K562 (cell line): ENCODE data around the gene C2orf81. TPM values are rescaled to one million over a fixed set of nuclear protein-coding genes. Genes with fewer than 3 reads are reported as not detected.
A peak's percentile ranks its signal among the peaks of the same experiment; 100 is the strongest.

Experiments used
- ATAC-seq: fragments of 200-7000 bp; cut with Tn5 transposase; 3 replicates; pipeline ENCODE4 v1.9.1; 2020; ENCODE audit warnings: moderate library complexity
- BruUV-seq: library from RNA; stranded (reverse); fragments of 400-500 nt; replicated peaks from 2 replicates; lab custom pipeline; 2021; lab: Mats Ljungman, UMichigan
- CTCF ChIA-PET: fragments of 300-600 bp; formaldehyde crosslinking; extraction: SDS; loops from one replicate; lab custom pipeline; 2021; ENCODE audit warnings: low intra/inter-chr PET ratio; lab: Yijun Ruan, JAX
- POLR2A ChIA-PET: fragments of 300-600, 350-650 bp; sonication (Branson Sonifier 250); formaldehyde crosslinking; extraction: SDS; loops from one replicate; lab custom pipeline; 2021; ENCODE audit warnings: antibody characterized with exemption, inconsistent platforms; lab: Yijun Ruan, JAX
- DNase-seq, 4 experiments: peaks; one replicate each; pipeline versions ENCODE4 v3.0.0 to v3.0.0-alpha.2; 2011 to 2018; ENCODE audit warnings: low spot score in 3 of 4, mixed read lengths in 3 of 4; ENCODE audit errors: extremely low read depth in 1 of 4
- FAIRE-seq: peaks from 2 replicates; lab custom pipeline; 2011; peaks lifted over from hg19 to GRCh38; lab: Jason Lieb, UNC
- H2AFZ ChIP-seq: 2 replicates; pipeline ENCODE4 v1.6.0; 2011; ENCODE audit warnings: low read depth, low read length, control low read depth, inconsistent platforms
- H3K27ac ChIP-seq: fragments of 200-600 bp; 3 replicates; pipeline ENCODE4 v1.8.0; 2011; ENCODE audit warnings: low read depth, mild to moderate bottlenecking, control low read depth, inconsistent platforms, low read length, moderate library complexity, mixed read lengths; ENCODE audit errors: extremely low read depth
- H3K27me3 ChIP-seq, 2 experiments: fragments of 300-600 bp in 1 of 2; 2 replicates in 1 of 2; 3 replicates in 1 of 2; pipeline versions ENCODE4 v1.6.0 to v1.8.0; 2011; ENCODE audit warnings: inconsistent platforms in 2 of 2, low read length in 2 of 2, mild to moderate bottlenecking in 1 of 2, mixed read lengths in 1 of 2, moderate library complexity in 1 of 2; ENCODE audit not compliant: control insufficient read depth in 2 of 2, insufficient read depth in 2 of 2
- H3K36me3 ChIP-seq: fragments of 300-600 bp; 3 replicates; pipeline ENCODE4 v1.8.0; 2011; ENCODE audit warnings: mild to moderate bottlenecking, low read length, inconsistent platforms; ENCODE audit not compliant: control insufficient read depth, insufficient read depth
- H3K4me1 ChIP-seq, 2 experiments: fragments of 200-600 bp in 1 of 2; replicated peaks in 1 of 2; 2 replicates in 1 of 2; 3 replicates in 1 of 2; pipeline versions ENCODE4 v1.5.1 to v1.8.0; 2011; ENCODE audit warnings: inconsistent platforms in 2 of 2, low read length in 2 of 2, mild to moderate bottlenecking in 1 of 2, mixed read lengths in 1 of 2, moderate library complexity in 1 of 2; ENCODE audit not compliant: control insufficient read depth in 2 of 2, insufficient read depth in 2 of 2
- H3K4me2 ChIP-seq: 2 replicates; pipeline ENCODE4 v1.6.1; 2011; ENCODE audit warnings: low read length, control low read depth, inconsistent platforms, mixed read lengths; ENCODE audit not compliant: insufficient read depth
- H3K4me3 ChIP-seq: fragments of 200-600 bp; sonication (generic), shearing (Covaris generic); 2 replicates; pipeline ENCODE4 v1.5.1; 2016; ENCODE audit warnings: control low read depth, inconsistent platforms
- H3K79me2 ChIP-seq: fragments of 200-600 bp; 3 replicates; pipeline ENCODE4 v1.8.0; 2011; ENCODE audit warnings: low read length, inconsistent platforms; ENCODE audit not compliant: control insufficient read depth, insufficient read depth
- H3K9ac ChIP-seq, 2 experiments: 2 replicates each; pipeline versions ENCODE4 v1.6.0 to v1.6.1; 2011; ENCODE audit warnings: low read depth in 2 of 2, low read length in 2 of 2, control low read depth in 1 of 2, inconsistent platforms in 1 of 2, mild to moderate bottlenecking in 1 of 2, mixed read lengths in 1 of 2; ENCODE audit not compliant: insufficient read depth in 1 of 2
- H3K9me1 ChIP-seq: one replicate; pipeline ENCODE4 v1.6.0; 2011; ENCODE audit warnings: inconsistent platforms, mild to moderate bottlenecking, low read length, moderate library complexity; ENCODE audit not compliant: control insufficient read depth, insufficient read depth
- H3K9me3 ChIP-seq: replicated peaks from 2 replicates; pipeline ENCODE4 v1.5.1; 2011; ENCODE audit warnings: low read depth, low read length, inconsistent platforms; ENCODE audit not compliant: control insufficient read depth, insufficient read depth
- H4K20me1 ChIP-seq: replicated peaks from 2 replicates; pipeline ENCODE4 v1.6.1; 2011; ENCODE audit warnings: low read length, inconsistent platforms, mixed read lengths; ENCODE audit not compliant: control insufficient read depth, insufficient read depth
- ARID3A ChIP-seq: IDR thresholded peaks from 2 replicates; pipeline ENCODE4 v1.6.1; 2012; ENCODE audit warnings: low read depth, low read length, improper control_type of control experiment, borderline replicate concordance
- CBFB ChIP-seq: sonication (generic); formaldehyde crosslinking; IDR thresholded peaks from 2 replicates; pipeline ENCODE4 v1.4.0; 2020; ENCODE audit warnings: mild to moderate bottlenecking, missing genetic modification reagents
- CBX5 ChIP-seq: IDR thresholded peaks from 2 replicates; pipeline ENCODE4 v1.6.1; 2014; ENCODE audit warnings: low read depth, borderline replicate concordance
- TSC22D4 ChIP-seq: fragments of 450-650 bp; IDR thresholded peaks from 2 replicates; pipeline ENCODE4 v1.6.1; 2016; ENCODE audit warnings: missing genetic modification characterization, missing biosample characterization, control low read depth
- ZNF197 ChIP-seq: fragments of 200-800 bp; sonication (Bioruptor generic); IDR thresholded peaks from 2 replicates; pipeline ENCODE4 v1.6.1; 2016; ENCODE audit warnings: low read depth, missing genetic modification characterization, missing compliant biosample characterization
- WGBS: fragments of 100-300 bp; shearing (Covaris generic); methylation state at CpG from one replicate; pipeline ENCODE4 v1.1.6; 2016; ENCODE audit warnings: low coverage, mixed read lengths; ENCODE audit not compliant: insufficient coverage; ENCODE audit errors: missing lambda C conversion rate; 5-methylcytosine and 5-hydroxymethylcytosine counted together
- in situ Hi-C: fragments of 300-500 bp; cut with MboI; formaldehyde crosslinking; loops from 4 replicates; pipeline ENCODE4 v1.15.0; 2018; ENCODE audit warnings: inconsistent platforms, mixed read lengths
- intact Hi-C: fragments of 100-400 bp; cut with micrococcal nuclease; formaldehyde crosslinking; loops from 2 replicates; pipeline ENCODE4 v1.14.2; 2022
- polyA plus RNA-seq, 8 experiments: library from polyadenylated mRNA; depleted of rRNA in 4 of 8; stranded (reverse) in 5 of 8; unstranded in 3 of 8; fragments of >200 nt; fragmentation: Nextera tagmentation in 2 of 8; fragmentation: Illumina TruSeq in 1 of 8; extraction: Ambion mirVana in 2 of 8; extraction: Trizol in 1 of 8; gene quantifications; 2 replicates each; pipeline versions ENCODE4 v1.2.1 to v1.2.3, GENCODE V29; 2011 to 2014; ENCODE audit warnings: inconsistent platforms in 1 of 8, missing spikeins in 1 of 8
- total RNA-seq, 7 experiments: library from RNA; depleted of rRNA in 6 of 7; stranded (reverse); fragments of >200 nt in 6 of 7; fragmentation: Illumina TruSeq in 2 of 7; extraction: Trizol in 2 of 7; gene quantifications; 2 replicates each; pipeline versions ENCODE4 v1.2.1 to v1.2.3, GENCODE V29; 2011 to 2021; ENCODE audit warnings: low replicate concordance in 1 of 7

The C2orf81 gene
- total and polyA plus RNA-seq, 9 of the 15 experiments (the other 6 are each of a cell fraction or from before 2014, with no cell fraction given): 0.06 TPM; not detected in 8

- TF ChIP-seq ARID3A (no peak), ZNF197 (CRISPR knock-in tag) (no peak), CBFB (no peak), CBX5 (no peak), TSC22D4 (tag) (no peak)
- Histone ChIP-seq H4K20me1 (no peaks in the 10 kb centered on the region), H3K4me3 (no peak overlapping the region), H3K4me2 (no peak overlapping the region), H3K27me3 (peaks cover 0 to 6% of the 10 kb centered on the region in 2 experiments; a peak in 1 of 5 replicates), H3K9ac (no peak overlapping the region), H2AFZ (peak overlapping the region; percentile 7; the same call in 1 of the 2 replicates), H3K36me3 (no peaks in the 10 kb centered on the region), H3K9me3 (no peaks in the 10 kb centered on the region), H3K27ac (no peak overlapping the region), H3K4me1 (peaks cover 0 to 3% of the 10 kb centered on the region in 2 experiments; a peak in 2 of 5 replicates), H3K9me1 (no peaks in the 10 kb centered on the region), H3K79me2 (no peaks in the 10 kb centered on the region)
- POLR2A ChIA-PET: interaction anchor here (0.6 kb wide), 1 partner anchor 21 kb away, joined by 3 read pairs; no protein-coding TSS in a partner anchor
- in situ Hi-C loops: no loop called here
- no peak for DNase-seq
- BruUV-seq: no TSS peak
- intact Hi-C loops: no loop called here
- 24% methylated on average over 5 of the region's 5 CpGs for WGBS
- ATAC-seq: no peak
- CTCF ChIA-PET: no interaction called here
- no peak for FAIRE-seq
These were observed 13.7 kb downstream of the C2orf81 start for GRCh38 chr2:74407682-74408081.
